Measurements from ENCODE around the gene ATRNL1. TPM values are rescaled to one million over a fixed set of nuclear protein-coding genes. Genes with fewer than 3 reads are reported as not detected.

Gene ATRNL1
- polyA plus RNA-seq, 1 of the 3 experiments (the other 2 are of a cell fraction) = 0.67 TPM

- Histone ChIP-seq H3K9me3 (no peaks in the 10 kb centered on the region), H3K27ac (ENCODE audit: low read depth in 2 of 2, low read length in 1 of 2) (no peak overlapping the region), H2AFZ (ENCODE audit: low read depth) (no peak overlapping the region), H3K4me2 (no peak overlapping the region), H3K4me1 (ENCODE audit: control insufficient read depth in 1 of 2, insufficient read depth in 2 of 2, low read depth in 1 of 2, low read length in 1 of 2) (no peaks in the 10 kb centered on the region), H3K27me3 (ENCODE audit: insufficient read depth) (no peaks in the 10 kb centered on the region), H3K4me3 (ENCODE audit: low read depth in 2 of 2, low read length in 1 of 2) (no peak overlapping the region), H3K9ac (no peak overlapping the region), H3F3A (replicated peaks; ENCODE audit: insufficient read depth) (no peaks in the 10 kb centered on the region), H3K36me3 (replicated peaks in 1 of 2; ENCODE audit: control insufficient read depth in 1 of 2, insufficient read depth in 2 of 2, low read length in 1 of 2) (no peaks in the 10 kb centered on the region), H3K79me2 (ENCODE audit: insufficient read depth) (no peaks in the 10 kb centered on the region), H4K20me1 (ENCODE audit: insufficient read depth) (no peaks in the 10 kb centered on the region), H3K9me2 (no peaks in the 10 kb centered on the region)
- peak; percentile 4 for DNase-seq
- ChIA-PET CTCF (interaction anchor here (0.6 to 3.3 kb wide), 13 partner anchors 22 to 1244 kb away, joined by 3 to 21 read pairs (median 4); no protein-coding TSS in a partner anchor), POLR2A (interaction anchor here (0.6 kb wide), 1 partner anchor 256 kb away, joined by 3 read pairs; no protein-coding TSS in a partner anchor)
- no peak for TF ChIP-seq SIN3A (IDR thresholded peaks at IDR 0.05; ENCODE audit: borderline replicate concordance, low read depth, low read length)
- no peak for TF ChIP-seq RCOR1 (IDR thresholded peaks at IDR 0.05; ENCODE audit: low read length)
- TF ChIP-seq FOSL2 (IDR thresholded peaks at IDR 0.05; ENCODE audit: borderline replicate concordance, low read depth) = no peak
- no peak for TF ChIP-seq ZBTB33 (IDR thresholded peaks at IDR 0.05; ENCODE audit: borderline replicate concordance, low read depth)
- TF ChIP-seq EZH2phosphoT487 (IDR thresholded peaks at IDR 0.05; ENCODE audit: borderline replicate concordance, low read depth) = no peak
- no peak for TF ChIP-seq POLR2AphosphoS5 (IDR thresholded peaks at IDR 0.05; ENCODE audit: low read depth, low read length)
- TF ChIP-seq MAX (IDR thresholded peaks at IDR 0.05; ENCODE audit: low read depth) = no peak
- TF ChIP-seq RAD21 (IDR thresholded peaks at IDR 0.05; ENCODE audit: low read length) = peak; percentile 65
- no peak for TF ChIP-seq TEAD4 (IDR thresholded peaks at IDR 0.05; ENCODE audit: borderline replicate concordance, insufficient read depth)
- TF ChIP-seq NFIC (IDR thresholded peaks at IDR 0.05; ENCODE audit: borderline replicate concordance) = no peak
- TF ChIP-seq FOXJ3 (CRISPR knock-in tag; IDR thresholded peaks at IDR 0.05) = no peak
- TF ChIP-seq TAF1 (IDR thresholded peaks at IDR 0.05; ENCODE audit: borderline replicate concordance, low read depth, low read length) = no peak
- no peak for TF ChIP-seq GATA2 (CRISPR knock-in tag; IDR thresholded peaks at IDR 0.05)
- TF ChIP-seq PBX3 (IDR thresholded peaks at IDR 0.05) = no peak
- no peak for TF ChIP-seq RXRA (IDR thresholded peaks at IDR 0.05; ENCODE audit: borderline replicate concordance, low read depth)
- TF ChIP-seq IRF3 (IDR thresholded peaks at IDR 0.05; ENCODE audit: low read depth, low read length) = no peak
- TF ChIP-seq CTCF (IDR thresholded peaks at IDR 0.05) = peak; percentile 60
- peak; percentile 25; the same call in 1 of the 2 replicates for TF ChIP-seq SMC3 (IDR thresholded peaks at IDR 0.05; ENCODE audit: low read depth, low read length)
- no peak for TF ChIP-seq YY1 (IDR thresholded peaks at IDR 0.05; ENCODE audit: low read depth)
Observed at GRCh38 chr10:115141254-115141653, 48.1 kb downstream of the ATRNL1 start.
